HL-60/S4 treated with retinoic acid at 250 ng/mL for 4 days and 3 days (cell line): ENCODE results near the gene ODF2L.
"Not testable (repeated sequence)": the region's sequence is repeated elsewhere in the genome, so short reads cannot be mapped to it uniquely, and the experiment has no call there.

ENCODE experiments used
- in situ Hi-C: fragments of 300-500 bp; cut with MboI; formaldehyde crosslinking; loops from 2 replicates; pipeline ENCODE4 v1.7.0; 2022; ENCODE audit warnings: low sequenced_read_pairs

ODF2L gene

GRCh38 chr1:86387916-86388627 lies 8.1 kb downstream of the ODF2L start:
- in situ Hi-C loops, result no loop called here

GRCh38 chr1:86382878-86383277 lies 13.2 kb downstream of the ODF2L start:
- in situ Hi-C loops, result no loop called here

- in situ Hi-C loops, result no loop called here
Observed at GRCh38 chr1:86381223-86381622, 14.9 kb downstream of the ODF2L start.

GRCh38 chr1:86380257-86380861 lies 15.8 kb downstream of the ODF2L start:
- in situ Hi-C loops, result no loop called here

- in situ Hi-C loops, result no loop called here
Observed at GRCh38 chr1:86378813-86379212, 17.3 kb downstream of the ODF2L start.

- in situ Hi-C loops, result no loop called here
Observed at GRCh38 chr1:86377341-86377740, 18.8 kb downstream of the ODF2L start.

- in situ Hi-C loops, result no loop called here
Observed at GRCh38 chr1:86375688-86376087, 20.4 kb downstream of the ODF2L start.

GRCh38 chr1:86370601-86371022 lies 25.5 kb downstream of the ODF2L start:
- in situ Hi-C loops, result no loop called here

GRCh38 chr1:86365896-86366295 lies 30.2 kb downstream of the ODF2L start:
- in situ Hi-C loops, result no loop called here

- in situ Hi-C loops, result no loop called here
Observed at GRCh38 chr1:86362807-86363206, 33.3 kb downstream of the ODF2L start.

GRCh38 chr1:86357796-86358195 lies 38.3 kb downstream of the ODF2L start:
- in situ Hi-C loops, result no loop called here

- in situ Hi-C loops, result no loop called here
Observed at GRCh38 chr1:86356247-86356646, 39.9 kb downstream of the ODF2L start.

GRCh38 chr1:86352086-86352485 lies 44.0 kb downstream of the ODF2L start:
- in situ Hi-C loops, result no loop called here

GRCh38 chr1:86350230-86350629 lies 45.9 kb downstream of the ODF2L start:
- in situ Hi-C loops, result not testable (repeated sequence)

GRCh38 chr1:86346388-86346787 lies 49.7 kb downstream of the ODF2L start:
- in situ Hi-C loops, result no loop called here

- in situ Hi-C loops, result no loop called here
Observed at GRCh38 chr1:86345042-86345441, 51.1 kb downstream of the ODF2L start.

GRCh38 chr1:86339906-86340305 lies 56.2 kb downstream of the ODF2L start:
- in situ Hi-C loops, result no loop called here

- in situ Hi-C loops, result no loop called here
Observed at GRCh38 chr1:86339014-86339812, 56.9 kb downstream of the ODF2L start.

- in situ Hi-C loops, result no loop called here
Observed at GRCh38 chr1:86335916-86336315, 60.2 kb downstream of the ODF2L start.

- in situ Hi-C loops, result no loop called here
Observed at GRCh38 chr1:86325264-86325663, 70.9 kb downstream of the ODF2L start.

GRCh38 chr1:86324130-86324822 lies 71.8 kb downstream of the ODF2L start:
- in situ Hi-C loops, result no loop called here
